NCI-H524 treated with DMSO at 0.1 percent for 48 hours (cell line): ENCODE results near the gene GNA15.

ENCODE experiments used
- DNase-seq: peaks from one replicate; lab custom pipeline; 2025; lab: John Stamatoyannopoulos, UW

The GNA15 gene

DNA sequence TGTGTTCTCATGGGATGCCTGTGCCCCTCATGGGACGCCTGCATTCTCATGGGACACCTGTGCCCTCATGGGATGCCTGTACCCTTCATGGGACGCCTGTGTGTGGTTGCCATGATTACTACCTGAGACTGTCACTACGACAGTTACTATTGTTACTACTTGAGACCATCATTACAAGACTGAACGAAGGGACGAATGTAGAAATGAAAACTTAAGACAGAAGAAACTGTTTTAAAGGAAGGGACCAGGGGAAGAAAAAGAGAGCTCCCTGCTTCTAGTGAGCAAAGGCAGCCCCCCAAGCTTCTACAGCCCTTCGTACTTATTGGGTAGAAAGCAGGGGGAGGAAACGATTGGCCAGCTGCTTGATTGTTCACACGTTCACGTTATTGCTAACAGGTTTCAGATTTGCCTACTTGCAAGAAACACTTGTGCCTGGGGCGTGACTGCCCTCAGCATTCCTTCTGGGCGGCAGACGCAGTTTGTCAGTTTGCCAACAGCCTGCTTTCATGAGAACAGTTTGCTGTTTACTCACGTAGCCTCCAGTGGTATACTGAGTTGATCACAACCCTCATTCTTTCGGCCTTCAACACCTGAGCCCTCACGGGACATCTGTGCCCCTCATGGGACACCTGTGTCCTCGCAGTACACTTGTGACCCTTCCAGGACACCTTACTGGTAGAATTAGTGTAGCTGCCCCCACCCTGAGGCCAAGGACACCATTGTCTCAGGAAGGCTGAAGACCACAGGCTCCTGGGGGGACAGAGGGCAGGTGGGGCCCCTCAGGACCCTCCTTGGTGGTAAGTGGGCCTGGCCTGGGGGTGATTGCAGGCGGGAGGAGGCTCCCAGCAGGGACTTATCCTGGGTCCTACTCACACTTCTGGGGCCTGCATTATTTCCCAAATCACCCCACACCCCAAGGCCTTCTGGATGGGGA lies 40.2 kb downstream of the GNA15 start:
- no peak for DNase-seq

DNA sequence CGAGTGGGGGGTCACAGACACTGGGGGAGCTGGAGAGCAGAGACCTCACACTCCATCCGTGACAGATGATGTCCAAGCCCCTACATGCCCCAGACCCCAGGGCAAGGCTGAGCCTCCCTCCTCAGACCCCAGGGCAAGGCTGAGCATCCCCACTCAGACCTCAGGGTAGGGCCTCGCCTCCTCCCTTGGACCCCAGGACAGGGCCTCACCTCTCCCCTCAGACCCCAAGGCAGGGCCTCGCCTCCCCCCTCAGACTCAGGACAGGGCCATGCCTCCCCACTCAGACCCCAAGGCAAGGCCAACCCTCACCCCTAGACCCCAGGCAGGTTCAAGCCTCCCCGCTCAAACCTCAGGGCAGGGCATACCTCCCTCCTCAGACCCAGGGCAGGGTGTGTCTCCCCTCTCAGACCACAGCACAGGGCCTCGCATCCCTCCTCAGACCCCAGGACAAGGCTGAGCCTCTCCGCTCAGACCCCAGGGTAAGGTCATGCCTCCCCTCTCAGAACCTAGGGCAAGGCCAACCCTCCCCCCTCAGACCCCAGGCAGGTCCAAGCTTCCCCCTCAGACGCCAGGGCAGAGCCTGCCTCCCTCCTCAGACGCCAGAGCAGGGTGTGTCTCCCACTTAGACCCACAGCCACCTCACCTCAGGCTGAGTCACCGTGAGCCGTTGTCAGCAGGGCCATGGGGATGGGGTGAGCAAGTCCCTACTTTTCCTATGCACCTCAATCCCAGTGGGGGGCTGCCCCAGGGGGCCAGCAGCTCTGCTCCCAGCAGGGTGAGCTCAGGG lies 41.1 kb downstream of the GNA15 start:
- DNase-seq: no peak

DNA sequence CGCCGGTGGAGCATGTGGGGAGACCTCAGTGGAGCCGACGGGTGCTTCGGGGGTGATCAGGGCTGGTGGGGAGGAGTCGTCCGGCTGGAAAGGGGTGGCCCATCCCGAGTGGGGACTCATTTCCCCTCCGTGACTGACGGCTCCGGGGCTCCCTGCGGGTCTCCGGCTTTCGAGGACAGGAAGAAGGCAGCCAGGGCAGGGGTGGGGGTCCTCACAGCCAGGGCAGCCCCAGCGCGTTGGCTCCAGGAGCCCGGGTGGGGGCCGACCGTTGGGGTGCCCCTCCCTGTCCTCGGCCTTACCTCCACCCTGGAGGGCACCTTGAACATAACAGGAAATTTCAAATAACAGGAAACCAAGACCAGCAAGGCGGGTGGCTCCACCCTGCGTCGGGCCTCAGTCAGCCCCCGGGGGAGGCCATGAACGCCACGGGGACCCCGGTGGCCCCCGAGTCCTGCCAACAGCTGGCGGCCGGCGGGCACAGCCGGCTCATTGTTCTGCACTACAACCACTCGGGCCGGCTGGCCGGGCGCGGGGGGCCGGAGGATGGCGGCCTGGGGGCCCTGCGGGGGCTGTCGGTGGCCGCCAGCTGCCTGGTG lies 42.6 kb downstream of the GNA15 start, which contains the start of gene S1PR4:
Gene S1PR4, plus strand, starts transcription at position 393 of the 596 bp plus-strand sequence. Its CDS starts 24 bp downstream, at position 417.
- DNase-seq: no peak

DNA sequence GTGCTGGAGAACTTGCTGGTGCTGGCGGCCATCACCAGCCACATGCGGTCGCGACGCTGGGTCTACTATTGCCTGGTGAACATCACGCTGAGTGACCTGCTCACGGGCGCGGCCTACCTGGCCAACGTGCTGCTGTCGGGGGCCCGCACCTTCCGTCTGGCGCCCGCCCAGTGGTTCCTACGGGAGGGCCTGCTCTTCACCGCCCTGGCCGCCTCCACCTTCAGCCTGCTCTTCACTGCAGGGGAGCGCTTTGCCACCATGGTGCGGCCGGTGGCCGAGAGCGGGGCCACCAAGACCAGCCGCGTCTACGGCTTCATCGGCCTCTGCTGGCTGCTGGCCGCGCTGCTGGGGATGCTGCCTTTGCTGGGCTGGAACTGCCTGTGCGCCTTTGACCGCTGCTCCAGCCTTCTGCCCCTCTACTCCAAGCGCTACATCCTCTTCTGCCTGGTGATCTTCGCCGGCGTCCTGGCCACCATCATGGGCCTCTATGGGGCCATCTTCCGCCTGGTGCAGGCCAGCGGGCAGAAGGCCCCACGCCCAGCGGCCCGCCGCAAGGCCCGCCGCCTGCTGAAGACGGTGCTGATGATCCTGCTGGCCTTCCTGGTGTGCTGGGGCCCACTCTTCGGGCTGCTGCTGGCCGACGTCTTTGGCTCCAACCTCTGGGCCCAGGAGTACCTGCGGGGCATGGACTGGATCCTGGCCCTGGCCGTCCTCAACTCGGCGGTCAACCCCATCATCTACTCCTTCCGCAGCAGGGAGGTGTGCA lies 43.3 kb downstream of the GNA15 start:
- no peak for DNase-seq

DNA sequence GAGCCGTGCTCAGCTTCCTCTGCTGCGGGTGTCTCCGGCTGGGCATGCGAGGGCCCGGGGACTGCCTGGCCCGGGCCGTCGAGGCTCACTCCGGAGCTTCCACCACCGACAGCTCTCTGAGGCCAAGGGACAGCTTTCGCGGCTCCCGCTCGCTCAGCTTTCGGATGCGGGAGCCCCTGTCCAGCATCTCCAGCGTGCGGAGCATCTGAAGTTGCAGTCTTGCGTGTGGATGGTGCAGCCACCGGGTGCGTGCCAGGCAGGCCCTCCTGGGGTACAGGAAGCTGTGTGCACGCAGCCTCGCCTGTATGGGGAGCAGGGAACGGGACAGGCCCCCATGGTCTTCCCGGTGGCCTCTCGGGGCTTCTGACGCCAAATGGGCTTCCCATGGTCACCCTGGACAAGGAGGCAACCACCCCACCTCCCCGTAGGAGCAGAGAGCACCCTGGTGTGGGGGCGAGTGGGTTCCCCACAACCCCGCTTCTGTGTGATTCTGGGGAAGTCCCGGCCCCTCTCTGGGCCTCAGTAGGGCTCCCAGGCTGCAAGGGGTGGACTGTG lies 44.0 kb downstream of the GNA15 start:
- DNase-seq: no peak

DNA sequence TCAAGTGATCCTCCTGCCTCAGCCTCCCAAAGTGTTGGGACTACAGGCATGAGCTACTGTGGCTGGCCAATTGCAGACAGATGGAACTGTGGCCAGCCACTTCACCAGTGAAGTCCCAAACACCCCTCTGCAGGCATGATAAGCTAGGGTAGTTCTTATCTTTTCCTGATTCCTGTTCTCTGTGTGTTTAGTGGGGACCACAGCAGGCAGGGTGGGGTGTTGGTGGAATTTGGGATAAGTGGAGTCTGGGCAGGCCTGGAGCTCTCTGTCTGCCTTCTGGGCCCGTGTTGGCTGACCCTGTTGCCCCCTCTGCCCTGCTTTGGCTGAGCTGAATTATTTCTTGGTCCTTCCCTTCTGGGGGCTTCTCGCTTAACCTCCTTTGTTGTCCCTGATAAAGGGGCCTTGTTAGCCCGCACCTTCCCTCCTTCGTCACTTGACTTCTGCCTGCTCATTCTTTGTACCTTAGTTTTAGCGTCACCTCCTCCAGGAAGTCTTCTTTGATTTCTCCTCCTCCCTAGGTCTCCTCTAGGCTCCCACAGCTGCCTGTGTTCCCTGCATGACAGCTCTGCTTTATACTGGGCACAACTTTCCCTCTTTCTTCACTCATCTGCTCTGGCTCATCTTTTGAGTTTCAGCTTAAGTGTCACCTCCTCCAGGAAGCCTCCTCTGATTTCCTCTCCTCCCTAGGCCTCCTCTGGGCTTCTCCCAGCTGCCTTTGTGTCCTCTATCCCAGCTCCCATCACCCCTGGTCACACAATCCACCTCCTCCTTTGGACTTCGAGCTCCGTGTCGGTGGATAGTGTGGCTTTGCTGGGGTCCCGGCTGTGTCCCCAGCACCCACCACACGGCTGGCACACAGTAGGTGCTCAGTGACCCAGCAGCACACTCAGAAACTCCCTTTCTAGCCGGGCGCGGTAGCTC lies 48.1 kb downstream of the GNA15 start:
- DNase-seq: no peak

DNA sequence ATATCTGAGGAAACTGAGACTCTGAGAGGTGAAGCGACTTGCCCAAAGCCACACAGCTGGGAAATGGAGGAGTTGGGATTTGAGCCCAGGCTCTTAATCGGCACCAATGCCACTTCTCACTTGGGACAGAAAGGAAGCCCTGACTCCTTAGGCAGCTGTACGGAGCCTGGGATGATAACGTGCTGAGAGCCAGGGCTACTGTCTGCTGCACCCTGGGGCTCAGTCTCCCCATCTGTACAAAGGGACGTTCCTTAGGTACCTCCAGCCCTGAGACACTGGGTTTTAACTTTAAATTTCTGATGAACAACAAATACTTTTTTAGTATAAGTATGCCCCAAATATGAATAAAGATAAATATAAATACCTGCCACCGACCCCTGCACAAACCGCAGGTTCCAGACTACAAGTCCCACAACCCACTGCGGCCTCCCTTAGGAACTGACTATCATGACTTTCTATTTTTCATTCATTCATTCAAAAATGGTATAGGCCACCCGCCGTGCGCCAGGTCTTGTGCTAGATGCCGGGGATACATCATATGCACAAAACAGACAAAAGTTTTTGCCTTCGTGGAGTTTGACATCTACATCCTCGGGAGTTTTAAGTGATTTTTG lies 49.1 kb downstream of the GNA15 start:
- DNase-seq: peak; percentile 84

DNA sequence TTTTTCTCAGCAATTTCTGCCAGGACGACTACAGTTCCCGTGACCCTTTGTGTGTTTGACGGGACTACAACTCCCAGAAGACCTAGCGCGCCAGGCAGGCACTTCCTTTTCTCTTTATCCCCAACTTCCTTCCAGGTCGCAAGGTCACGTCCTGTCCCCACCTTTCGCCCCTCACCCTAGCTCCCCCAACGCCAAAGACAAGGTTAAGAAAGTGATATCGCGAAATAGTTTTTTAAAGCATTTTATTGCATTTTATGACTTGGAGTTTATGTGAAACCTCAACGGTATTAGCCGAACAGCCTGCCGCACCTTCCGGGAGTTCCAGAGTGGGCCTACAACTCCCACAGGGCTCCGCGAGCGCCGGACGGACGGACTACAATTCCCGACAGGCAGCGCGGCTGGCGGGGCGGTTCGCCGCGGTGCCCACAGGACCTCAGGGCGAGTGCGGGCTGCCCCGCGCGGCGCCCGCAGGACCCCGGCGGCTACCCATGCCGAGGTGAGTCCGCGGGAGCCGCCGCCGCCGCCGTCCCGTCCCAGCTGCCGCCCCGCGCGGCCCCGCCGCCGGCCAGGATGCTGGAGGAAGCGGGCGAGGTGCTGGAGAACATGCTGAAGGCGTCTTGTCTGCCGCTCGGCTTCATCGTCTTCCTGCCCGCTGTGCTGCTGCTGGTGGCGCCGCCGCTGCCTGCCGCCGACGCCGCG lies 49.8 kb downstream of the GNA15 start, which contains the start of gene NCLN:
Gene NCLN, plus strand, starts transcription at position 470 of the 699 bp plus-strand sequence. Its CDS starts 101 bp downstream, at position 571.
- peak; percentile 88 for DNase-seq

DNA sequence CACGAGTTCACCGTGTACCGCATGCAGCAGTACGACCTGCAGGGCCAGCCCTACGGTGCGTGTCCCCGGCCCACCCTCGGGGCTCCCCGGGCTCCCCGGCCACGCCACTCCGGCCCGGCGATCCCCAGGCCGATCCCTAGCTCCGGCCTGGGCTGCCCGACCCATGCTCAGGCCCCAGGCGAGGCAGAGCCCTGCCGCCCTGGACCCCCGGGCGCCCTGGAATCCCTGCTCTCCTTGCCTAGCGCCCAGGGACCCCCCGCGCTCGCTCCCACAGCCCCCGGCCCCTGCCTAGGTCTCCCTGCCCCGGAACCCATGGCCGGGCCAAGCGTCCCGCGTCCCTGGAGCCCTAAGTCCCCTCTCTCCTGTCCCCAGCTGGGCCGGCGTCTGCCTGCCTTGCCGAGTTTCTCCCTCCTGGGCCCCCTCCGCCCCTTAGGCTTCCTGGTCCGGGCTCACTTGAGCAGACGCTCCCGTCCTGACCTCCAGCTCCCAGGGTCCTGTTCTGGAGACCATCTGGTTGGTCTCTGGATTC lies 50.4 kb downstream of the GNA15 start:
- DNase-seq: no peak

DNA sequence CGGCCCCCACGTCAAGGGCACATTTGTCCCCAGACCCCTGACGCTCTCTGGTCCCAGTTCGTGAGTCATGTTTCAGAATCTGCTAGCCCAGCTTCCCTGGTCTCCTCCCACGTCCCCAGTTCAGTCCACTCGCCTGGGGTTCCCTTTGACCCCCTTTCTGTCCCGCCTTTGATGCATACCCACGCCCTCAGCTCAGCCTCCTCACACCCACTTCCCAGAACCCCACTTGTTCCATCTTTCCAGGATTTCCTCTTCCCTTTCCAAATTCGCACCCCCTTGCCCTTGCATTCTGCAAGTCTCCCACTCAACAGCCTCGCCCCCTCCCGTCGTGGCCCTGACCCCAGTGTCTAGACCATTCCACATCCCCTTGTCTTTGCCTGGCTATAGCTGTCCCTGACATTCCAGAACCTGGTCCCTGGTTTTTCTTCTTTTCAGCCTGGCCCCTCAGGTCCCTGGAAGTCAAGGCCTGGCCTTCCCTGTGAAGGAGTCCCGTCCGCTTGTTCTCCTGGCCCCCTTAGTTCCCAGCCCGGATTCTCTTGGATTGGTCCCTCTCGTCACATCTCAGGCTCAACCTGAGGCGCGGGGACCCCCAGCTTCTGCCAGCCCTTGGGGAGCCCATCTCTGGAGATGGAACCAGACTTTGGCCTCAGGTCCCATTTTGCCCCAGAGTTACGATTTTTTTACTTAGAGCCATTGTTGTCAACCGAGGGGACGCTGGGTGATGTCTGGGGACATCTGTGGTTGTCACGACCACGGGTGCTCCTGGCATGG lies 51.2 kb downstream of the GNA15 start:
- DNase-seq: no peak

DNA sequence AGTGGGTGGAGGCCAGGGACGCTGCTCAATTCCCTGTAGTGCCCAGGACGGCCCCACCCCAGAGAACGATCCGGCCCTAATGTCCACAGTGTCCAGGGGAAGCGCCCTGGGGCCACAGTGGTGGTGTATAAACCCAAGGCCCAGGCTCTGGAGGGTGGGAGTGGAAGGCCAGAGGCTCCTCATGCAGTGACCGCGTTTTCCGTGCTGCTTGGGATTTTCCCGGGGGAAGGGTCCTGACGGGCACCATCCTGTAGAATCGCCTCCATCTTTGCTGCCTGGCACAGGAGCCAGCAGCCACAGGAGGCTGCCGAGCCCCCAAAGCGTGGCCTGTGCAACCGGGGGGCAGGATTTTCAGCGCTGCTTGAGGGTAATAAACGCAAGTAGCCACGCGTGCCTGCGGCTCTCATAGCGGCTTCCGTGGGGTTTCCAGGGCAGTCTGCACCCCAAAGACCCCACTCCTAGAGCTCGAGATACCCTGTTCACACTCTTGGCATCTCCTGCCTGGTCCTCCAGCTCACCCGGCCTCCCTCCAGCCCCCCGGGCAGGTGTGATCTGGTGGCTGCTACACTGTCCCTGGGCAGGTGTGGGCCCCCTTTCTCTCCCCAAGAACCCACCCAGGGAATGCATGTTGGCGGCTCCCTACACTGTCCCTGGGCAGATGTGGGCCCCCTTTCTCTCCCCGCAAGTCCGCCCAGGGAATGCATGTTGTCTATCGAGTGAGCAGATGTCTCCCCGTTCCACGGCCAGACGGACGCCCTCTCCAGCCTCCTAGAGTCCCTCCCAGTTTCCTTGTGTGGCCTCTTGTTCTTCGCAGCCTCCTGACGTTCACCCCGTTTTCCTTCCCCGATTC lies 52.1 kb downstream of the GNA15 start:
- DNase-seq: no peak

DNA sequence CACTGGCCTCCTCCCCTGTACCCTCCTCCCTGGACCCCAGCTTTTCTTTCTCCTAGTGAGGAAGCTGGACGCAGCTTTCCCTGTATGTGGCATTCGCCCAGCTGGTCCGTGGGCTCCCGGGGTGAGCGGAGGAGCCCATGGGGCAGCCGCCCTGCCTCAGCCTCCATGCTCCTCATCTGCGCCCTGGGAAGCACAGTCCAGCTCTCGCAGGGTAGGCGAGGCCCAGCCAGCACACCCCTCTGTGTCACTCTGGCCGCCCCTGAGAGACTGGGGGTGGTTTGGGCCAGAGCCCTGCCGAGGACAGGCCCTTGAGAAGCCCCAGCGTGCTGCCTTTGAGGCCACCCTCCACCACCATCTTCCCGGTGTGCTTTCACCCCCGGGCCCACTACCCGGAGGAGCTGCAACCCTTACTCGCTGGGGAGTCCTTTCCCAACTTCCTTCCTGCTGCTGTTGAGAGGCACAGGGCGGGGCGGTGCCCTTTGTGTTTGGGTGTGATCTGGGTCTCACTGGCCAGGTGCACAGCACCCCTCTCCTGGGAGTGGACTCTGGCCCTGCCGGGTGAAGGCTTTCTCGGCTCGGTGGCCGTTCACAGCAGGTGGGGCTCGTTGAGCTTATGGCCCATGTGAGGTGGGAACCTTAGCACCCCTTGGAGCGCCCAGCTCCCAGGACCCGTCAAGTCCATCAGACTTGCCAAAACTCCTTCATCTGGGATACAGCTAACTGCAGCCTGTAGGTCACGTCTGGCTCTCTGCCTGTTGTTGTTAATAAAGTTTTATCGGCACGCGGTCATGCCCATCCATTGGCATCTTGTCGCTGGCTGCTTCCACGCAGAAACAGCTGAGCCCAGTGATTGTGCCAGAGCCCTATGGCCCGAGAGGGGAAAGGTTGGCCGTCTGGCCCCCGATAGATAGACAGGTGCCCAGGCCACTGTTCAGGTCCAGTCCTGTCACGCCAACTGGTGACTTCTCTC lies 53.1 kb downstream of the GNA15 start:
- DNase-seq: no peak

DNA sequence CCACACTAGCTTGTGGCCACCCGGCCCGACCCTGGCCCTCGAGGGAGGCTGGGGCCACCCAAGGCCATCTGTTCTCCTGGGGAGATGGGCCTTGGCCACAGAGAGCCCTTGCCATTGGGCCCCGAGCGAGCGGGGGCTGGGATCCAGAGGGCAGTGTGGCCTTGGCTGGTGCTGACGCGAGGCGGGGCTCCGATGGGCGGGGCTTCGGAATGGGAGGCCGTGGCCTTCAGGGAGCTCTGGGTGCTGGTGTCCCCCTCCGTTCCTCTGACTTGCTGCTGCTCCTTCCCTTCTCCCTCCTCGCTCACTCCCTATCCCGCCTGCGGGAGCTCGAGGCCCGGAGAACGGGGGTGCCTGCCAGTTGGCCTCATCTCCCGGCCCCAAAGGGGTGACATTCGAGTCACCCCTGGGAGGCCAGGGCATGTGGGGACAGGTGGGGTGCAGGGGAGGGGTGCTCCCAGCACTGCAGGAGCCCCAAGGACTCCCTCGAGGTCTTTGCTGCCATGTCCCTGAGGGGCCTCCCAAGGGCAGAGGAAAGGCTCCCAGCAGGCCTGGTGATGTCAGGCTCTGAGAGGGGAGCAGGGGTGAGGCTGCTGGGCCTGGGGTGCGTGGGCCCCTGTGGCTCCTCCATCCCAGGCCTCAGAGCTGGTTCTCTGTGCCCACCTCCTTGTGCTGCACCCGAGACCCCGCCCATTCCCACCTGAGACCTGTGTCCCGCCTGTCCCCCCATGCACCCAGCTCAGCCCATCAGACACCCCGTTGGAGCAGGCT lies 54.1 kb downstream of the GNA15 start:
- DNase-seq: no peak

DNA sequence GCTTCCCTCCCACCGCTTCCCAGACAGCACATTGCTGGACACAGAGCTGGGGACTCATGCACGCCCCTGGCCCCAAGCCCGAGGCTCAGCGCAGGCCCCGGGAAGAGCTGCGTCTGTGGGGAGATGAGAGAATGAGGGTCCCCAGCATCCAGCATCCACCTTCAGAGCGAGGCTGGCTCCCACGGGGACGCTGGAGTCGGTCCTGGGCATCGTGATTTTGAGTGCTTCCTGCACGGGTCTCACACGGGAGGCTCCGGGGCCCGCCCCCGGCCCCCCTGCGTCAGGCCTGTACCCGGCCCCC lies 54.6 kb downstream of the GNA15 start:
- no peak for DNase-seq
